ENCODE data around the gene CDK11A.
A peak's percentile ranks its signal among the peaks of the same experiment; 100 is the strongest.
"Not testable (repeated sequence)": the region's sequence is repeated elsewhere in the genome, so short reads cannot be mapped to it uniquely, and the experiment has no call there.

The CDK11A gene

GRCh38 chr1:1662392-1662791, 61.8 kb downstream of the CDK11A start:
- not testable (repeated sequence) for DNase-seq (ENCODE audit: low read depth)

GRCh38 chr1:1658583-1659549, 65.3 kb downstream of the CDK11A start, which contains the start of gene CDK11B:
TSS of gene CDK11B (minus strand) at chr1:1659004. CDS start at chr1:1657485, 1,519 bp downstream.
- peak; percentile 99 for DNase-seq (ENCODE audit: low read depth)

Measured in activated T-cell treated with anti-CD3 and anti-CD28 coated beads for 48 hours (primary cell).